Esophagus squamous epithelium (tissue), 4 donors: Measurements from ENCODE around the gene IMMP2L.

Experiments
- CTCF ChIP-seq, 6 experiments: fragments of 450-650 bp in 4 of 6; fragments of 200-600 bp in 2 of 6; sonication (generic) in 2 of 6; IDR thresholded peaks; one replicate each; pipeline ENCODE4 v1.5.1; 2016 to 2019; ENCODE audit warnings: antibody characterized with exemption in 6 of 6, mild to moderate bottlenecking in 4 of 6, moderate library complexity in 4 of 6
- POLR2A ChIP-seq, 4 donors: fragments of 450-650 bp; IDR thresholded peaks; one replicate each; pipeline ENCODE4 v1.6.1; 2017; ENCODE audit warnings: antibody characterized with exemption in 4 of 4, mild to moderate bottlenecking in 4 of 4, moderate library complexity in 3 of 4

DNA sequence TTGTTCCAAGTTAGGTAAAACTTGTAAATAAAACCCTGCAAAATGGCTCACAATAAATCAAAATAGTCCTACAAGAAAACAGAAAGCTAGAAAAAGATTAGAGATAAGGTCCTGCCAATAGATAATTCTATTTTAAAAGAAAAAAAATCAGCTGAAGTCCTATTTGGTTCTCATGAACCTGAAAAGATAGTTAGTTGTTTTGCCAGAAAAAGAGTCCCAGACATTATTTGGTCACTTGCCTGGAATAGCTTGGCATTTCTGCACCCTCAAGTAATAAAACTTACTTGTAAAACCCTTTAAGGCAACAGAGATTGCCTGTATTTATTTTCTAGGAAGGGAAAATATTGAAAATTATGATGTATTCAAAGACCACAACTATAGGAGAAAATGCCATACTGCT, 423.7 kb downstream of the IMMP2L start:
- no peak for TF ChIP-seq CTCF (IDR thresholded peaks at IDR 0.05)
- no peak for TF ChIP-seq POLR2A (IDR thresholded peaks at IDR 0.05)
